GM12892 (cell line): ENCODE measurements around the gene HMX2.

Experiments used
- POLR2A ChIP-seq: IDR thresholded peaks from 2 replicates; pipeline ENCODE4 v1.6.1; 2011; ENCODE audit warnings: low read depth, low read length, control low read depth
- TAF1 ChIP-seq: IDR thresholded peaks from 2 replicates; pipeline ENCODE4 v1.6.1; 2011; ENCODE audit warnings: low read depth, mild to moderate bottlenecking, control low read depth, low read length, borderline replicate concordance

GRCh38 chr10:123151737-123152135, 3.8 kb downstream of the HMX2 start:
- TF ChIP-seq TAF1 (no peak), POLR2A (no peak)
